ENCODE data around the gene LTBP1. TPM values are rescaled to one million over a fixed set of nuclear protein-coding genes. Genes with fewer than 3 reads are reported as not detected.

The LTBP1 gene
- total and polyA plus RNA-seq, 4 donors = 5.8 to 57.6 (median 10.2) TPM

DNA sequence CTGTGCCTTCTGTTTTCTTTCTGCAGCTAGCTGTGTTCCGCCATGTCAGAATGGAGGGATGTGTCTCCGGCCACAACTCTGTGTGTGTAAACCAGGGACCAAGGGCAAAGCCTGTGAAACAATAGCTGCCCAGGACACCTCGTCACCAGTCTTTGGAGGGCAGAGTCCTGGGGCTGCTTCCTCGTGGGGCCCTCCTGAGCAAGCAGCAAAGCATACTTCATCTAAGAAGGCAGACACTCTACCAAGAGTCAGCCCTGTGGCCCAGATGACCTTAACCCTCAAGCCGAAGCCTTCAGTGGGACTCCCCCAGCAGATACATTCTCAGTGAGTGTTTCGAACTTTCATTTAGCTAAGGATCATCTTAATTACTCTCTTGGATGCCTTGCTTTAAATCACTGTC, 74.1 kb downstream of the LTBP1 start:
- no peak overlapping the region for H3K27ac ChIP-seq (ENCODE audit: low read depth in 1 of 2, low read length in 2 of 2)
- WGBS = 88% methylated on average over 6 of the region's 6 CpGs

DNA sequence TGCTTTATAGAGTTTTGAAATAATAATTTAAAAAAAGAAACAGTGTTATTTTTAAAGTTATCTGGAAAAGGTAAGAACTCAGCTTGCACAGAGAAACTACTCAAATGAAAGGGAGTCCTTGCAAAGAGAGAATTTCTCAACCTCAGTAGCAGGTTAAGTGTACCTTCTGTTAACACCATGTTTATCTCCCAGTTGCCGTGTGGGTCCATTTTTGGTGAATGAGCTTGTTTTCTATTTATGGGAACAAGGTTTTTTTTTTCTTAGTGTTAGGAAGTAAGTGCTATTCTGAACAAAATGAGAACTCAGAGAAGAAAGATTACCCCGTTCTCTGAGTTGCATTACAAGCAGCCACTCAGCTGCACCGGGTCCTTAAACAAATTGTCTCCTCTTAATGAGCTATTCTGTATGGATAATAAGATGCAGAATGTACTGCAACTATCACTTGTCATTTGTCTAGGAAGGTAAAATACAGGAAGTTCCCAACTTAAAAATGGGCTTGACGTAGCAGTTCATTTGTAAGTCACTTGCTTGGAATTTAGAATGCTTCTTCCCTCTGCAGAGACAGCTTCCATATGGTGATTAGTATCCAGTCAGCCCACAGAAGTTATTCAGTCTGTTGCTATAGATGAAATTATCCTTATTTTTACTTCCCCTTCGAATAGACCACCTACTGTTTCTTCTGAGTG, 74.9 kb downstream of the LTBP1 start:
- H3K4me3 ChIP-seq (ENCODE audit: low read depth in 1 of 3, low read length in 3 of 3) = no peak overlapping the region
- no peak overlapping the region for H3K9ac ChIP-seq (ENCODE audit: low read depth in 1 of 2, low read length in 2 of 2)
- WGBS = 68% methylated on average over 5 of the region's 5 CpGs
- no peaks in the 10 kb centered on the region for H3K27me3 ChIP-seq (ENCODE audit: control insufficient read depth in 4 of 4, insufficient read depth in 4 of 4, low read length in 3 of 4)
- no peak for TF ChIP-seq FOXA1 (IDR thresholded peaks at IDR 0.05)
- TF ChIP-seq, protein P1, sequence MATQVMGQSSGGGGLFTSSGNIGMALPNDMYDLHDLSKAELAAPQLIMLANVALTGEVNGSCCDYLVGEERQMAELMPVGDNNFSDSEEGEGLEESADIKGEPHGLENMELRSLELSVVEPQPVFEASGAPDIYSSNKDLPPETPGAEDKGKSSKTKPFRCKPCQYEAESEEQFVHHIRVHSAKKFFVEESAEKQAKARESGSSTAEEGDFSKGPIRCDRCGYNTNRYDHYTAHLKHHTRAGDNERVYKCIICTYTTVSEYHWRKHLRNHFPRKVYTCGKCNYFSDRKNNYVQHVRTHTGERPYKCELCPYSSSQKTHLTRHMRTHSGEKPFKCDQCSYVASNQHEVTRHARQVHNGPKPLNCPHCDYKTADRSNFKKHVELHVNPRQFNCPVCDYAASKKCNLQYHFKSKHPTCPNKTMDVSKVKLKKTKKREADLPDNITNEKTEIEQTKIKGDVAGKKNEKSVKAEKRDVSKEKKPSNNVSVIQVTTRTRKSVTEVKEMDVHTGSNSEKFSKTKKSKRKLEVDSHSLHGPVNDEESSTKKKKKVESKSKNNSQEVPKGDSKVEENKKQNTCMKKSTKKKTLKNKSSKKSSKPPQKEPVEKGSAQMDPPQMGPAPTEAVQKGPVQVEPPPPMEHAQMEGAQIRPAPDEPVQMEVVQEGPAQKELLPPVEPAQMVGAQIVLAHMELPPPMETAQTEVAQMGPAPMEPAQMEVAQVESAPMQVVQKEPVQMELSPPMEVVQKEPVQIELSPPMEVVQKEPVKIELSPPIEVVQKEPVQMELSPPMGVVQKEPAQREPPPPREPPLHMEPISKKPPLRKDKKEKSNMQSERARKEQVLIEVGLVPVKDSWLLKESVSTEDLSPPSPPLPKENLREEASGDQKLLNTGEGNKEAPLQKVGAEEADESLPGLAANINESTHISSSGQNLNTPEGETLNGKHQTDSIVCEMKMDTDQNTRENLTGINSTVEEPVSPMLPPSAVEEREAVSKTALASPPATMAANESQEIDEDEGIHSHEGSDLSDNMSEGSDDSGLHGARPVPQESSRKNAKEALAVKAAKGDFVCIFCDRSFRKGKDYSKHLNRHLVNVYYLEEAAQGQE (IDR thresholded peaks at IDR 0.05) = no peak
- no peak for TF ChIP-seq FOXA2 (IDR thresholded peaks at IDR 0.05)
- no peak for TF ChIP-seq RXRA (IDR thresholded peaks at IDR 0.05)
- TF ChIP-seq JUND (IDR thresholded peaks at IDR 0.05) = no peak
- no peak for TF ChIP-seq HNF4A (conservative IDR thresholded peaks at IDR 0.05)
- TF ChIP-seq, protein P2, sequence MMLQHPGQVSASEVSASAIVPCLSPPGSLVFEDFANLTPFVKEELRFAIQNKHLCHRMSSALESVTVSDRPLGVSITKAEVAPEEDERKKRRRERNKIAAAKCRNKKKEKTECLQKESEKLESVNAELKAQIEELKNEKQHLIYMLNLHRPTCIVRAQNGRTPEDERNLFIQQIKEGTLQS (IDR thresholded peaks at IDR 0.05) = no peak
- TF ChIP-seq, protein P3, sequence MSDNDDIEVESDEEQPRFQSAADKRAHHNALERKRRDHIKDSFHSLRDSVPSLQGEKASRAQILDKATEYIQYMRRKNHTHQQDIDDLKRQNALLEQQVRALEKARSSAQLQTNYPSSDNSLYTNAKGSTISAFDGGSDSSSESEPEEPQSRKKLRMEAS (IDR thresholded peaks at IDR 0.05) = no peak
- TF ChIP-seq GABPA (IDR thresholded peaks at IDR 0.05 in 1 of 2, conservative IDR thresholded peaks at IDR 0.05 in 1 of 2) = no peak
- no peak for TF ChIP-seq HNF4G (IDR thresholded peaks at IDR 0.05)
- no peak for TF ChIP-seq RAD21 (IDR thresholded peaks at IDR 0.05)
- no peak for TF ChIP-seq EGR1 (IDR thresholded peaks at IDR 0.05; ENCODE audit: low read depth in 2 of 2)
- no peak for TF ChIP-seq TAF1 (conservative IDR thresholded peaks at IDR 0.05)
- TF ChIP-seq, protein P4, sequence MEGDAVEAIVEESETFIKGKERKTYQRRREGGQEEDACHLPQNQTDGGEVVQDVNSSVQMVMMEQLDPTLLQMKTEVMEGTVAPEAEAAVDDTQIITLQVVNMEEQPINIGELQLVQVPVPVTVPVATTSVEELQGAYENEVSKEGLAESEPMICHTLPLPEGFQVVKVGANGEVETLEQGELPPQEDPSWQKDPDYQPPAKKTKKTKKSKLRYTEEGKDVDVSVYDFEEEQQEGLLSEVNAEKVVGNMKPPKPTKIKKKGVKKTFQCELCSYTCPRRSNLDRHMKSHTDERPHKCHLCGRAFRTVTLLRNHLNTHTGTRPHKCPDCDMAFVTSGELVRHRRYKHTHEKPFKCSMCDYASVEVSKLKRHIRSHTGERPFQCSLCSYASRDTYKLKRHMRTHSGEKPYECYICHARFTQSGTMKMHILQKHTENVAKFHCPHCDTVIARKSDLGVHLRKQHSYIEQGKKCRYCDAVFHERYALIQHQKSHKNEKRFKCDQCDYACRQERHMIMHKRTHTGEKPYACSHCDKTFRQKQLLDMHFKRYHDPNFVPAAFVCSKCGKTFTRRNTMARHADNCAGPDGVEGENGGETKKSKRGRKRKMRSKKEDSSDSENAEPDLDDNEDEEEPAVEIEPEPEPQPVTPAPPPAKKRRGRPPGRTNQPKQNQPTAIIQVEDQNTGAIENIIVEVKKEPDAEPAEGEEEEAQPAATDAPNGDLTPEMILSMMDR (IDR thresholded peaks at IDR 0.05; ENCODE audit: low read depth, low read length, missing input control) = no peak
- no peak for TF ChIP-seq YY1 (IDR thresholded peaks at IDR 0.05)
- TF ChIP-seq SP1 (IDR thresholded peaks at IDR 0.05) = no peak
- TF ChIP-seq NR2F2 (IDR thresholded peaks at IDR 0.05) = no peak
- TF ChIP-seq, protein P5, sequence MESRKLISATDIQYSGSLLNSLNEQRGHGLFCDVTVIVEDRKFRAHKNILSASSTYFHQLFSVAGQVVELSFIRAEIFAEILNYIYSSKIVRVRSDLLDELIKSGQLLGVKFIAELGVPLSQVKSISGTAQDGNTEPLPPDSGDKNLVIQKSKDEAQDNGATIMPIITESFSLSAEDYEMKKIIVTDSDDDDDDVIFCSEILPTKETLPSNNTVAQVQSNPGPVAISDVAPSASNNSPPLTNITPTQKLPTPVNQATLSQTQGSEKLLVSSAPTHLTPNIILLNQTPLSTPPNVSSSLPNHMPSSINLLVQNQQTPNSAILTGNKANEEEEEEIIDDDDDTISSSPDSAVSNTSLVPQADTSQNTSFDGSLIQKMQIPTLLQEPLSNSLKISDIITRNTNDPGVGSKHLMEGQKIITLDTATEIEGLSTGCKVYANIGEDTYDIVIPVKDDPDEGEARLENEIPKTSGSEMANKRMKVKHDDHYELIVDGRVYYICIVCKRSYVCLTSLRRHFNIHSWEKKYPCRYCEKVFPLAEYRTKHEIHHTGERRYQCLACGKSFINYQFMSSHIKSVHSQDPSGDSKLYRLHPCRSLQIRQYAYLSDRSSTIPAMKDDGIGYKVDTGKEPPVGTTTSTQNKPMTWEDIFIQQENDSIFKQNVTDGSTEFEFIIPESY (IDR thresholded peaks at IDR 0.05) = no peak
- H3K36me3 ChIP-seq (ENCODE audit: control insufficient read depth in 4 of 4, insufficient read depth in 3 of 4, low read depth in 1 of 4, low read length in 3 of 4) = no peaks in the 10 kb centered on the region
- DNase-seq (ENCODE audit: low spot score) = no peak
- H3K27ac ChIP-seq (ENCODE audit: low read depth in 1 of 2, low read length in 2 of 2) = no peak overlapping the region
- H3K9me3 ChIP-seq (ENCODE audit: control insufficient read depth in 4 of 4, low read length in 3 of 4) = peaks cover 0 to 5% (median 2%) of the 10 kb centered on the region in 4 donors
- H3K4me1 ChIP-seq (ENCODE audit: control insufficient read depth in 4 of 4, insufficient read depth in 4 of 4, low read length in 3 of 4) = peaks cover 0 to 3% (median 0%) of the 10 kb centered on the region in 4 donors

More for the DNA sequence above, 74.1 kb downstream of the LTBP1 start:
- TF ChIP-seq EGR1 (IDR thresholded peaks at IDR 0.05; ENCODE audit: low read depth in 2 of 2) = no peak
- TF ChIP-seq HNF4A (conservative IDR thresholded peaks at IDR 0.05) = no peak
- TF ChIP-seq FOXA1 (IDR thresholded peaks at IDR 0.05) = no peak
- no peak for TF ChIP-seq HNF4G (IDR thresholded peaks at IDR 0.05)
- no peak for TF ChIP-seq RAD21 (IDR thresholded peaks at IDR 0.05)
- TF ChIP-seq YY1 (IDR thresholded peaks at IDR 0.05) = no peak
- TF ChIP-seq RXRA (IDR thresholded peaks at IDR 0.05) = no peak
- TF ChIP-seq FOXA2 (IDR thresholded peaks at IDR 0.05) = no peak
- TF ChIP-seq, protein P3 (IDR thresholded peaks at IDR 0.05) = no peak
- peaks cover 0 to 10% (median 6%) of the 10 kb centered on the region in 4 donors for H3K4me1 ChIP-seq (ENCODE audit: control insufficient read depth in 4 of 4, insufficient read depth in 4 of 4, low read length in 3 of 4)
- no peaks in the 10 kb centered on the region for H3K27me3 ChIP-seq (ENCODE audit: control insufficient read depth in 4 of 4, insufficient read depth in 4 of 4, low read length in 3 of 4)
- H3K9ac ChIP-seq (ENCODE audit: low read depth in 1 of 2, low read length in 2 of 2) = no peak overlapping the region
- H3K36me3 ChIP-seq (ENCODE audit: control insufficient read depth in 4 of 4, insufficient read depth in 3 of 4, low read depth in 1 of 4, low read length in 3 of 4) = no peaks in the 10 kb centered on the region
- no peak overlapping the region for H3K4me3 ChIP-seq (ENCODE audit: low read depth in 1 of 3, low read length in 3 of 3)
- no peak for DNase-seq (ENCODE audit: low spot score)
- peaks cover 0 to 5% (median 2%) of the 10 kb centered on the region in 4 donors for H3K9me3 ChIP-seq (ENCODE audit: control insufficient read depth in 4 of 4, low read length in 3 of 4)

Measured in liver (tissue), 9 donors.